ENCODE results near the gene TMEM184A.

TMEM184A gene

DNA sequence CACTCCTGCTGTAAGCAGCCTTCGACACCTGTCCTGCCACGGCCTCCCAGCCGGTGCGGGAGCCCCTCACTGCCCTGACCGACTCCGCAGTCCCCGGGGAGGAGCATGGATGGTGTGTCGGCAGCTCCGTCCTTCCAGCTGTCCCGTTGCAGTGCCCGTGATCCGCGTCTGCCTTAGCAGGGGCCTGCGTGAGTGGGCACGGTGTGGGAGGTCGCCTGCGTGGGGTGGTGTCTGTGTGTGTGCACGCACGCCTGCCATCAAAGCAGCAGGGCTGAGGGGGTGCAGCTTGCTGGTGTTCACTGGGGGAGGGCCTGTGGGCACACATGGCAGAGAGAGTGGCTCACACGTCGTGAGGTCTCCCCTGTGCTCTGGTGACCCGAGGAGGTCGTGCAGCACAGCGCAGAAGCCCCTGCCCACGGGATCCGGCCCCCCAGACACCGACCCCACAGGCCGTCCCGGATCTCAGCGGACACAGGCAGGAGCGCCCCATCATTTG lies 15.2 kb downstream of the TMEM184A start:
- ChIA-PET POLR2A (no interaction called here), CTCF (no interaction called here)
- TF ChIP-seq, protein P1, sequence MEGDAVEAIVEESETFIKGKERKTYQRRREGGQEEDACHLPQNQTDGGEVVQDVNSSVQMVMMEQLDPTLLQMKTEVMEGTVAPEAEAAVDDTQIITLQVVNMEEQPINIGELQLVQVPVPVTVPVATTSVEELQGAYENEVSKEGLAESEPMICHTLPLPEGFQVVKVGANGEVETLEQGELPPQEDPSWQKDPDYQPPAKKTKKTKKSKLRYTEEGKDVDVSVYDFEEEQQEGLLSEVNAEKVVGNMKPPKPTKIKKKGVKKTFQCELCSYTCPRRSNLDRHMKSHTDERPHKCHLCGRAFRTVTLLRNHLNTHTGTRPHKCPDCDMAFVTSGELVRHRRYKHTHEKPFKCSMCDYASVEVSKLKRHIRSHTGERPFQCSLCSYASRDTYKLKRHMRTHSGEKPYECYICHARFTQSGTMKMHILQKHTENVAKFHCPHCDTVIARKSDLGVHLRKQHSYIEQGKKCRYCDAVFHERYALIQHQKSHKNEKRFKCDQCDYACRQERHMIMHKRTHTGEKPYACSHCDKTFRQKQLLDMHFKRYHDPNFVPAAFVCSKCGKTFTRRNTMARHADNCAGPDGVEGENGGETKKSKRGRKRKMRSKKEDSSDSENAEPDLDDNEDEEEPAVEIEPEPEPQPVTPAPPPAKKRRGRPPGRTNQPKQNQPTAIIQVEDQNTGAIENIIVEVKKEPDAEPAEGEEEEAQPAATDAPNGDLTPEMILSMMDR (IDR thresholded peaks at IDR 0.05; ENCODE audit: control extremely low read depth, extremely low read depth, low read depth, missing control alignments) = no peak
- no peak for DNase-seq (ENCODE audit: extremely low spot score)

DNA sequence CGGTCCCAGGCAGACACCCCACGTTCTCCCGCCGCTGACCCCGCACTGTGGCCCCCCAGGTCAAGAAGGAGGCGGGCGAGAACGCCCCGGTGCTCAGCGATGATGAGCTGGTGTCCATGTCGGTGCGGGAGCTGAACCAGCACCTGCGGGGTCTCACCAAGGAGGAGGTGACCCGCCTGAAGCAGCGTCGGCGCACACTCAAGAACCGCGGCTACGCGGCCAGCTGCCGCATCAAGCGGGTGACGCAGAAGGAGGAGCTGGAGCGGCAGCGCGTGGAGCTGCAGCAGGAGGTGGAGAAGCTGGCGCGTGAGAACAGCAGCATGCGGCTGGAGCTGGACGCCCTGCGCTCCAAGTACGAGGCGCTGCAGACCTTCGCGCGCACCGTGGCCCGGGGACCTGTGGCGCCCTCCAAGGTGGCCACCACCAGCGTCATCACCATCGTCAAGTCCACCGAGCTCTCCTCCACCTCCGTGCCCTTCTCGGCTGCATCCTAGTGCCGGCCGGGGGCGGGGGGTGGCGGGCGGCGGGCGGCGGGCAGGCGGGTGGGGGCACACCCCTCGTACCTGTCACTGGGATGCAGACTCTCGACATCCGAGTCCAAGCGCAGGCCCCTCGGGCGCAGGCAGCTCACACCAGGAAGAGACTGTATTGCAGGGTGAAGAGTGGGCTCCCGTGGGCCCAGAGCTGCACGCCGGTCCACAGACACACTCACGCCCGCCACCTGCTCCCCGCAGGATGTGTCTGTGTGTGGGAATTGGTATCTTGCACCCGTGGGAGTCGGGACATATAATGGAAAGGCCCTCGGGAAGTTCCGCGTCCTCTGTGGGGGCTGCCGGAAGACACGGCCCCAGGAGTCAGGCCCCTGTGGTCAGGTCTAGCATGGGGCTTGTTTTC lies 15.9 kb downstream of the TMEM184A start:
- no peak for DNase-seq (ENCODE audit: extremely low spot score)
- POLR2A ChIA-PET = no interaction called here

DNA sequence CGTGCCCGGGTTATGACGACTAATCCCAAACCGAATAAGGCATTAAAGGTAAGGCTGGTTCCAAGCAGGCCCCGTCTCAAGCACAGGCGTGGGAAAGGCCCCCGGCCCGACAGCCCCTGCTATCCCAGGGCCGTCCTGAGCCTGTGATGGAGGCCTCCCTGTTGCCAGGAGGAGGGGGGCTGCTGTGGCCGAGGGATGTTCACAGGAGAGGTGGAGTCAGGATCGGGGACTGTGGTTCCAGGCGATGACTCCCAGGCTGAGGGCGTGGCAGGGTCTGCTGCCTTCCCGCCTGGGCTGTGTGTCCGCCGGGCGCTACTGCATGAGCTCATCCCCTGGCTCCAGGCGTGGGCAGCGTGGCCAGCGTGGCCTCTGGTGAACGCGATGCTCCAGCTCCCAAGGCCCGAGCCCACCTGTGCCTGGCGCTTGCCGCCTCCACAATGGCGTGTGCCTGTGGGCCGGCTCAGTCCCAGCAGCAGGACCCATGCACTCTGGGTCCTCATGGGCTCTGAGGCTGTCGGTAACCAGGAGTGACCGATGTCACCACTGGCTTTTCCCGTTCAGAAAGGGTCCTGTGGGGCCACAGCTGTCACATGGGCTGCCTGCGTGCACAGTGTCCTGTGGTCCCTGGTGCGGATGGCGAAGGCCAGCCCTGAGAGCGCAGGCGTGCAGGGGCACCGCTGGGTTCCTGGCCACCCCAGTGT lies 16.7 kb downstream of the TMEM184A start:
- CTCF ChIA-PET = no interaction called here
- DNase-seq (ENCODE audit: extremely low spot score) = no peak
- POLR2A ChIA-PET = no interaction called here
- TF ChIP-seq, protein P1 (IDR thresholded peaks at IDR 0.05; ENCODE audit: control extremely low read depth, extremely low read depth, low read depth, missing control alignments) = no peak

More for the DNA sequence above, 15.9 kb downstream of the TMEM184A start:
- CTCF ChIA-PET = no interaction called here
- TF ChIP-seq, protein P1 (IDR thresholded peaks at IDR 0.05; ENCODE audit: control extremely low read depth, extremely low read depth, low read depth, missing control alignments) = no peak

DNA sequence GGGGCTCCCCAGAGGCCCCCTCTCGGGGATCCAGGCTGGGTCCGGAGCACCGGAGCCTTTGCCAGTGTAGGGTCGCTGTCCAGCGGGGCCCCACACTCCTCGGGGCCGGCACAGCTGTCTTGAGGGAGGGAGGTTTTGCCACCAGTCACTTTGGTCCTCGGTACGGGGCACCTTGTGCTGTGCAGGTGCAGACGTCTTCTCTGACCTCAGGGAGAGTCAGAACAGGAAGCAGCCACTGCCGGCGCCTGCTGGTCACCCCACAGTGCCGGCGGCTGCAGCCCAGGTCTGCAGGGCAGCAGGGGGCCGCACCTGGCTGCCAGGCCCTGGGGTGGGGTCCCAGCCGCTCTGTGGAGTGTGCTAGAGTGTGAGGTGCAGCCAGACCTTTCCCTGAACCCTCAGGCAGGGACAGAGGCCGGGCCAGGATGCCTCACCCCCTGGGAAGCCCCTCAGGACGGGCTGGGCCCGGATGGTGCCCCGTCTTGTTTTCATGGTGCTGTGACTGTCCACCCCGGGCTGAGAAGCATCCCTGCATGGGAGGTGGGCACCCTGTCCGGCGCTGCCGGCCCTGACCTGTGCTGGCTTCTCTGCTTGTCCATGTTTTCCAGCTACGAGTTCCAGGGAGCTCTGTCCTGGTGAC lies 17.3 kb downstream of the TMEM184A start:
- CTCF ChIA-PET = no interaction called here
- POLR2A ChIA-PET = no interaction called here
- TF ChIP-seq, protein P1 (IDR thresholded peaks at IDR 0.05; ENCODE audit: control extremely low read depth, extremely low read depth, low read depth, missing control alignments) = no peak
- DNase-seq (ENCODE audit: extremely low spot score) = no peak

DNA sequence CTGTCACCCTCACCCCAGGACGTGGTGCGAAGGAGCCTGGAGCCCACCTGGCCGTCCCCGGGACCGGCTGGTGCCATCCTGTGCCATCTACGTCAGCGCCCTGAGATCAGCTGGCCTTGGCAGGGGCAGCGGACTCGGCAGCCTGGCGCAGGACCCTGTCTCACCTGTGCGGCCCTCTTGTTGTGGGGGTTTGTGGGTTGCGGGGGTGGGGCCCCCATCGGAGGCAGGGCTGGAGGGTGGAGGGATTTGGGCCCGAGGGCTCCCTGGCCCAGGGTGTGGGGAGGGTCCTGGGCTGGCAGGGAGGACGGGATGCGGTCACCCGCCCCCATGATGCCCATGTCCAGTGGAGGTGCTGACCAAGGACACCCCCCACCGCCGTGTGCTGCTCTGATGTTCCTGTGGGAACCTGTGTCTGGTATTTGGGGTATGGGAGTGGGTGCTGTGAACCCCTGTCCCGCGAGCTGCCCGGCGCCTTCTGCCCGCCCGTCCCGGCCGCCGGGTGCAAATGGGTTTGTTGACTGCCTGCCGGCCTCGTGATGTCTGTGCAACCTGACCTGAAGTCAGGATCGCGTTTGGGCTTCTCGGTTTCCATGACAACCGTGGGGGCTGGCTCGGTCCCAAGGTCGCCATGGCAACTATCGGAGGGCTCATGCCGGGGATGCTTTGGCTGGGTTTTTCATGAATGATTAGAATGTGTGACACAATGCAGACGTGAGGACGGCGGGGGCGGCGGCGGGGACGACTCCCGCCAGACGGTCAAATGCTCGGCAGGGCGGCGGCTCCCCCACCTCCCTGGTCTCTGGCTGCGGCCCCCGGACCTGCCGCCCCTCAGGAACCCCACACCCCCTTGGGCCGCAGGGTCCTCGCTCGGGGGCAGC lies 18.2 kb downstream of the TMEM184A start:
- POLR2A ChIA-PET = interaction anchor here (0.6 kb wide), 1 partner anchor 1317 kb away, joined by 3 read pairs; no protein-coding TSS in a partner anchor
- TF ChIP-seq, protein P1 (IDR thresholded peaks at IDR 0.05; ENCODE audit: control extremely low read depth, extremely low read depth, low read depth, missing control alignments) = no peak
- CTCF ChIA-PET = interaction anchor here (1.0 kb wide), 1 partner anchor 64 kb away, joined by 3 read pairs; no protein-coding TSS in a partner anchor
- no peak for DNase-seq (ENCODE audit: extremely low spot score)
